OCI-LY7 (cell line): ENCODE measurements around the gene PIK3C2B. TPM values are rescaled to one million over a fixed set of nuclear protein-coding genes. Genes with fewer than 3 reads are reported as not detected.

Experiments used
- BruUV-seq: library from RNA; stranded (reverse); fragments of 400-500 nt; replicated peaks from 2 replicates; lab custom pipeline; 2021; lab: Mats Ljungman, UMichigan
- CTCF ChIA-PET: fragments of 300-600 bp; sonication (Branson Sonifier 250); formaldehyde crosslinking; loops from one replicate; lab custom pipeline; 2022; ENCODE audit warnings: antibody characterized with exemption; ENCODE audit not compliant: unreplicated experiment; lab: Charles Lee
- POLR2A ChIA-PET: fragments of 300-600 bp; sonication (Branson Sonifier 250); formaldehyde crosslinking; loops from one replicate; lab custom pipeline; 2022; ENCODE audit warnings: antibody characterized with exemption; lab: Charles Lee
- DNase-seq: peaks from one replicate; pipeline ENCODE4 v3.0.0-alpha.2; 2015; ENCODE audit warnings: low spot score
- H2AFZ ChIP-seq: fragments of 200-600 bp; sonication (generic), shearing (Covaris generic); 2 replicates; pipeline ENCODE4 v1.6.1; 2014; ENCODE audit warnings: mild to moderate bottlenecking, antibody characterized with exemption, low read length, moderate library complexity
- H3K27ac ChIP-seq: fragments of 200-600 bp; sonication (generic); 2 replicates; pipeline ENCODE4 v1.5.1; 2014; ENCODE audit warnings: mixed run types, low read depth, mild to moderate bottlenecking, moderate library complexity, low read length, inconsistent platforms; ENCODE audit not compliant: poor library complexity, severe bottlenecking
- H3K36me3 ChIP-seq: fragments of 200-600 bp; sonication (generic); 2 replicates; pipeline ENCODE4 v1.6.1; 2014; ENCODE audit warnings: mild to moderate bottlenecking, antibody characterized with exemption, low read length, moderate library complexity, mixed read lengths; ENCODE audit not compliant: insufficient read depth
- H3K4me1 ChIP-seq: fragments of 200-600 bp; sonication (generic); 2 replicates; pipeline ENCODE4 v1.5.1; 2014; ENCODE audit warnings: mild to moderate bottlenecking, low read length; ENCODE audit not compliant: insufficient read depth, poor library complexity, severe bottlenecking
- H3K4me2 ChIP-seq: fragments of 200-600 bp; sonication (generic); 2 replicates; pipeline ENCODE4 v1.6.1; 2014; ENCODE audit warnings: mild to moderate bottlenecking, low read length
- H3K4me3 ChIP-seq: fragments of 200-600 bp; sonication (generic); 2 replicates; pipeline ENCODE4 v1.5.1; 2014; ENCODE audit warnings: mild to moderate bottlenecking, low read depth, low read length; ENCODE audit not compliant: poor library complexity, severe bottlenecking
- H3K79me2 ChIP-seq: fragments of 200-600 bp; sonication (generic); 2 replicates; pipeline ENCODE4 v1.6.1; 2016; ENCODE audit warnings: low read depth, mild to moderate bottlenecking, low read length, moderate library complexity, mixed read lengths; ENCODE audit not compliant: insufficient read depth
- H3K9me2 ChIP-seq: fragments of 200-600 bp; sonication (generic); 2 replicates; pipeline ENCODE4 v1.6.1; 2016; ENCODE audit warnings: mild to moderate bottlenecking, low read length, mixed read lengths; ENCODE audit not compliant: insufficient read depth
- H3K9me3 ChIP-seq: fragments of 200-600 bp; sonication (generic); 2 replicates; pipeline ENCODE4 v1.6.1; 2014; ENCODE audit warnings: mild to moderate bottlenecking, mixed run types, low read length, mixed read lengths
- H4K20me1 ChIP-seq: fragments of 200-600 bp; sonication (generic); 2 replicates; pipeline ENCODE4 v1.6.1; 2014; ENCODE audit warnings: mild to moderate bottlenecking, antibody characterized with exemption, low read length, moderate library complexity, mixed read lengths; ENCODE audit not compliant: insufficient read depth
- EZH2phosphoT487 ChIP-seq: fragments of 200-600 bp; sonication (generic); IDR thresholded peaks from 2 replicates; pipeline ENCODE4 v1.6.1; 2018; ENCODE audit warnings: low read depth, borderline replicate concordance, mild to moderate bottlenecking, mixed run types, antibody characterized with exemption, low read length, moderate library complexity, mixed read lengths
- intact Hi-C: fragments of 100-400 bp; cut with micrococcal nuclease; formaldehyde crosslinking; loops from one replicate; pipeline ENCODE4 v1.10.0; 2022; ENCODE audit not compliant: unreplicated experiment
- total RNA-seq, 2 experiments: library from RNA; depleted of rRNA in 1 of 2; stranded (reverse); fragments of >200 nt in 1 of 2; shearing (Covaris generic) in 1 of 2; gene quantifications; 2 replicates each; pipeline ENCODE4 v1.2.3, GENCODE V29; 2014 to 2022
- TF ChIP-seq, protein P1 (sequence below): fragments of 200-600 bp; sonication (generic); conservative IDR thresholded peaks from 2 replicates; pipeline ENCODE4 v1.5.1; 2014; ENCODE audit warnings: mild to moderate bottlenecking, antibody characterized with exemption, low read length, moderate library complexity, mixed read lengths

PIK3C2B gene
- total RNA-seq, 2 experiments from 2014 or later = 12.5 to 43.9 TPM

DNA sequence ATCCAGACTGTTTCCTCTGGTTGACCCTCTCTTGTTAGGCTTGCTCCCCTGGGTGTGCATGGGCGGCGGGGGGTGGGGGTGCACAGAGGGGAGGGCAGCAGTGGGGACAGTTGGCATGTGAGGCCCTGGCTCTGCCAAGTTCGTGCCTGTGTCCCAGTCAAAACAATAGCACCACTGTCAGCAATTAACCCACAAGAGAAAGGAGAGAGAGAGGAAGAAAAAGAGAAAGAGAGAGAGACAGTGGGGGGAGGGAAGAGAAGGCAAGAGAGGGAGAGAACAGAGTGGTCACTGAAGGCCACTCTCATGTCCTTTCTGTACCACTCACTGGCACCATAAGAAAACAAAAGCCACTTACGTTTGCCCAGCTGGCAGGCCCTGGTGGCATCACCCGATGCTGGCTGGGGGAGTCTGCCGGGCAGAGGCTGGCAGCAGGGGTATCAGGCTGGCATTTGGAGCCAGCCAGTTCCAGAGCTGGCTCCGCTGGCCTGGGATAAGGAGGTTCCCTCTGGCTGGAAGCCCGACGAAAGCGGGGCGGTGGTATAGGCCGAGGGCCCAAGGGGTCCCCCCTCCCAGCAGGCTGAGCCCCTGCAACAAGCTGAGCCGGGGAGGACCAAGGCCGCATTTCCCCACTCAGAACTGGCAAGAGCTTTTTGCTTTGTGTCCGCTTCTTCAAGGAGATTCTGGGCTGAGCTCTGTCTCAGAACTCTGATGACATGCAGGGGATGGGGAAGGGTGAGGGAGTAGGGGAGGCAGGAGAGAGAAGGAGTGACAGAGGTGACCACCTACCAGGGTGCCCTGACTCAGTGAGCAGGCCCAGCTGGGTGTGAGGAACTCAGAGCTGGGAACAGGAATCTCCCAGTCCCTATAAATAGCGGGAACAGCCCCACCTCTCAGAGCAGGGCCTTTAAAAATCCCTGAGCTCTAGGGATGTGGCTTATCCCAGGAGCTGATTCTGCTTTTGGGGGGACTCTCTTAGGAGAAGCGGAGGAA is 27.9 kb downstream of the PIK3C2B start:
- no peak for DNase-seq
- H3K4me1 ChIP-seq = peaks cover 47% of the 10 kb centered on the region
- ChIA-PET POLR2A (interaction anchor here (0.7 to 6.3 kb wide), 11 partner anchors 12 to 144 kb away, joined by 3 to 55 read pairs (median 4); partner anchors contain the start of gene PIK3C2B), CTCF (interaction anchor here (0.6 to 2.4 kb wide), 6 partner anchors 11 to 661 kb away, joined by 3 to 11 read pairs (median 6); no protein-coding TSS in a partner anchor)
- no peak overlapping the region for H2AFZ ChIP-seq
- H3K4me2 ChIP-seq = peak overlapping the region; percentile 62
- no peaks in the 10 kb centered on the region for H3K79me2 ChIP-seq
- intact Hi-C loops = no loop called here
- no peaks in the 10 kb centered on the region for H4K20me1 ChIP-seq
- no peak overlapping the region for H3K27ac ChIP-seq
- no TSS peak for BruUV-seq
- H3K9me3 ChIP-seq = no peaks in the 10 kb centered on the region
- H3K4me3 ChIP-seq = no peak overlapping the region
- no peaks in the 10 kb centered on the region for H3K9me2 ChIP-seq
- no peaks in the 10 kb centered on the region for H3K36me3 ChIP-seq
- TF ChIP-seq EZH2phosphoT487 = no peak
- TF ChIP-seq, protein P1, sequence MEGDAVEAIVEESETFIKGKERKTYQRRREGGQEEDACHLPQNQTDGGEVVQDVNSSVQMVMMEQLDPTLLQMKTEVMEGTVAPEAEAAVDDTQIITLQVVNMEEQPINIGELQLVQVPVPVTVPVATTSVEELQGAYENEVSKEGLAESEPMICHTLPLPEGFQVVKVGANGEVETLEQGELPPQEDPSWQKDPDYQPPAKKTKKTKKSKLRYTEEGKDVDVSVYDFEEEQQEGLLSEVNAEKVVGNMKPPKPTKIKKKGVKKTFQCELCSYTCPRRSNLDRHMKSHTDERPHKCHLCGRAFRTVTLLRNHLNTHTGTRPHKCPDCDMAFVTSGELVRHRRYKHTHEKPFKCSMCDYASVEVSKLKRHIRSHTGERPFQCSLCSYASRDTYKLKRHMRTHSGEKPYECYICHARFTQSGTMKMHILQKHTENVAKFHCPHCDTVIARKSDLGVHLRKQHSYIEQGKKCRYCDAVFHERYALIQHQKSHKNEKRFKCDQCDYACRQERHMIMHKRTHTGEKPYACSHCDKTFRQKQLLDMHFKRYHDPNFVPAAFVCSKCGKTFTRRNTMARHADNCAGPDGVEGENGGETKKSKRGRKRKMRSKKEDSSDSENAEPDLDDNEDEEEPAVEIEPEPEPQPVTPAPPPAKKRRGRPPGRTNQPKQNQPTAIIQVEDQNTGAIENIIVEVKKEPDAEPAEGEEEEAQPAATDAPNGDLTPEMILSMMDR = no peak

DNA sequence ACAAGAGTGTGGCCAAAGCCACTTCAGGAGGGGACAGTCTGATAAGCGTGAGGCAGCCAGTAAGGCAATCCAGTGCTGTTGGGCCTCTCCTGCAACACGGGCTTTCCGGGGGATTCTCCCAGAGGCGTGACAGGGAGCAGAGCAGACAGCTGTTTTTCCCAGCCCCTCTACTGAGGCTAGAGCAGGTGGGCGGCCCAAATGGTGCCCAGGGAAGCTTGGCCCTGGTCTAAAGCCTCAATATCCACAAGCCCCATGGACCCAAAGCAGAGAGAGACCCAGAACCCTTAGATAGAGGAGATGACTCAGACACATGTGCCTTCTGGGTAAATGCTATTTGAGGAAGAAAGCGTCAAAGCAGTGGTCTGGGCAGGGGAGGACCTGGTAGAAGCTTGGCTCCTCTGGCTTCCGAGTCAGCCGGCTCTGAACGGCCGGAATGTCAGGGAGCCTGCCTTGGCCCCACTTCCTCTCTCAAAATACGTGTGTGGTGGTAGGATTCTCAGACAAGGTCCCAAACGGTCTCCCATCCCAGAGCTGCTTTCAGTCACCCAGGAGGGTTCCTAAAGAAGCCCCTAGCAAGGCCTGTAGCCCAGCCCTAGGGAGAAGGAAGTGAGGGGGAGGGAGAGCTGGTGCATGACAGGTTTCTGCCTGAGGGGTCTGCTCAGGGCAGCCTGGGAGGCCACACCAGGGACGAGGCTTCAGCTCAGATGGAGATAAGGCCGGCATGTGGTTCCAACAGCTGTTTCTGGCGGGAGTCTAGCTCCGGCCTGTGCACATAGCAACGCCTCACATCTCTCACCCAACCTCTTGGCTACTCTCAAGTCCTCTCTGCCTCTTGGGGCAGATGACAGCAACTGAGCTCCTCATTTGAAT is 28.8 kb downstream of the PIK3C2B start:
- no peaks in the 10 kb centered on the region for H3K9me3 ChIP-seq
- H3K4me1 ChIP-seq = peaks cover 56% of the 10 kb centered on the region
- no peak overlapping the region for H3K27ac ChIP-seq
- peak; percentile 51 for DNase-seq
- 0 out of 2 replicates have a peak, but pooled peaks cover under 1% of the 10 kb centered on the region for H3K36me3 ChIP-seq
- ChIA-PET POLR2A (interaction anchor here (0.7 to 6.3 kb wide), 9 partner anchors 13 to 44 kb away, joined by 3 to 55 read pairs (median 4); partner anchors contain the start of gene PIK3C2B), CTCF (interaction anchor here (0.5 to 2.4 kb wide), 7 partner anchors 12 to 660 kb away, joined by 3 to 11 read pairs (median 5); no protein-coding TSS in a partner anchor)
- BruUV-seq = no TSS peak
- TF ChIP-seq EZH2phosphoT487 = no peak
- TF ChIP-seq, protein P1 = no peak
- peak overlapping the region; percentile 62 for H3K4me2 ChIP-seq
- no peak overlapping the region for H2AFZ ChIP-seq
- H3K4me3 ChIP-seq = no peak overlapping the region
- intact Hi-C loops = no loop called here
- H3K79me2 ChIP-seq = no peaks in the 10 kb centered on the region
- no peaks in the 10 kb centered on the region for H4K20me1 ChIP-seq
- no peaks in the 10 kb centered on the region for H3K9me2 ChIP-seq
